ENCODE measurements around the gene RNF181.

GRCh38 chr2:85619617-85620016 is 24.1 kb downstream of the RNF181 start:
- TF ChIP-seq POLR2A (IDR thresholded peaks at IDR 0.05; ENCODE audit: low read length) (no peak), GATA1 (IDR thresholded peaks at IDR 0.05; ENCODE audit: low read depth, low read length) (no peak)

All from erythroblast (primary cell).